Urothelium cell line (cell line): Measurements from ENCODE around the gene ARPC2.

ENCODE experiments used
- DNase-seq: peaks from one replicate; pipeline ENCODE4 v3.0.0; 2011; ENCODE audit warnings: low spot score, mixed read lengths
- FAIRE-seq: peaks from 2 replicates; lab custom pipeline; 2011; peaks lifted over from hg19 to GRCh38; lab: Jason Lieb, UNC

The ARPC2 gene

GRCh38 chr2:218252509-218253231 is 35.7 kb downstream of the ARPC2 start:
- DNase-seq = no peak
- no peak for FAIRE-seq

- FAIRE-seq (no peak), DNase-seq (no peak)
These were observed 36.2 kb downstream of the ARPC2 start for GRCh38 chr2:218253232-218253625.

- FAIRE-seq = no peak
These were observed 38.5 kb downstream of the ARPC2 start for GRCh38 chr2:218255446-218255845.

GRCh38 chr2:218256612-218257350 is 39.8 kb downstream of the ARPC2 start:
- DNase-seq (no peak), FAIRE-seq (no peak)

More at GRCh38 chr2:218255446-218255845, 38.5 kb downstream of the ARPC2 start:
- DNase-seq = no peak

GRCh38 chr2:218257390-218257981 is 40.5 kb downstream of the ARPC2 start:
- no peak for FAIRE-seq
- DNase-seq = peak; percentile 49

- FAIRE-seq (no peak), DNase-seq (no peak)
These were observed 42.3 kb downstream of the ARPC2 start for GRCh38 chr2:218259099-218259961.

- FAIRE-seq = peak; percentile 9
- no peak for DNase-seq
These were observed 43.2 kb downstream of the ARPC2 start for GRCh38 chr2:218260166-218260565.

- DNase-seq = no peak
These were observed 43.9 kb downstream of the ARPC2 start, which contains the start of gene GPBAR1 for GRCh38 chr2:218260742-218261422. GPBAR1 (plus strand) TSS chr2:218261015; CDS start chr2:218262725, 1,710 bp downstream.

GRCh38 chr2:218261423-218262236 is 44.6 kb downstream of the ARPC2 start:
- FAIRE-seq (no peak), DNase-seq (no peak)

More at GRCh38 chr2:218260742-218261422, 43.9 kb downstream of the ARPC2 start, which contains the start of gene GPBAR1:
- FAIRE-seq = no peak

GRCh38 chr2:218262237-218262600 is 45.2 kb downstream of the ARPC2 start:
- no peak for FAIRE-seq
- DNase-seq = no peak

- no peak for DNase-seq
- FAIRE-seq = no peak
These were observed 45.9 kb downstream of the ARPC2 start for GRCh38 chr2:218262631-218263586.

- FAIRE-seq = no peak
- DNase-seq = no peak
These were observed 47.0 kb downstream of the ARPC2 start for GRCh38 chr2:218263817-218264641.

- no peak for DNase-seq
- FAIRE-seq = no peak
These were observed 48.0 kb downstream of the ARPC2 start for GRCh38 chr2:218264773-218265561.

- no peak for FAIRE-seq
These were observed 48.6 kb downstream of the ARPC2 start for GRCh38 chr2:218265626-218266025.

GRCh38 chr2:218266316-218266979 is 49.5 kb downstream of the ARPC2 start:
- FAIRE-seq = no peak

More at GRCh38 chr2:218265626-218266025, 48.6 kb downstream of the ARPC2 start:
- no peak for DNase-seq

GRCh38 chr2:218267259-218267658 is 50.3 kb downstream of the ARPC2 start:
- DNase-seq = no peak
- no peak for FAIRE-seq

More at GRCh38 chr2:218266316-218266979, 49.5 kb downstream of the ARPC2 start:
- no peak for DNase-seq
